NCI-H748 (cell line): ENCODE results near the gene BMS1.
"Not testable (repeated sequence)": the region's sequence is repeated elsewhere in the genome, so short reads cannot be mapped to it uniquely, and the experiment has no call there.

Experiments
- DNase-seq: peaks from one replicate; lab custom pipeline; 2025; ENCODE audit not compliant: unreplicated experiment; lab: John Stamatoyannopoulos, UW

Gene BMS1, protein sequence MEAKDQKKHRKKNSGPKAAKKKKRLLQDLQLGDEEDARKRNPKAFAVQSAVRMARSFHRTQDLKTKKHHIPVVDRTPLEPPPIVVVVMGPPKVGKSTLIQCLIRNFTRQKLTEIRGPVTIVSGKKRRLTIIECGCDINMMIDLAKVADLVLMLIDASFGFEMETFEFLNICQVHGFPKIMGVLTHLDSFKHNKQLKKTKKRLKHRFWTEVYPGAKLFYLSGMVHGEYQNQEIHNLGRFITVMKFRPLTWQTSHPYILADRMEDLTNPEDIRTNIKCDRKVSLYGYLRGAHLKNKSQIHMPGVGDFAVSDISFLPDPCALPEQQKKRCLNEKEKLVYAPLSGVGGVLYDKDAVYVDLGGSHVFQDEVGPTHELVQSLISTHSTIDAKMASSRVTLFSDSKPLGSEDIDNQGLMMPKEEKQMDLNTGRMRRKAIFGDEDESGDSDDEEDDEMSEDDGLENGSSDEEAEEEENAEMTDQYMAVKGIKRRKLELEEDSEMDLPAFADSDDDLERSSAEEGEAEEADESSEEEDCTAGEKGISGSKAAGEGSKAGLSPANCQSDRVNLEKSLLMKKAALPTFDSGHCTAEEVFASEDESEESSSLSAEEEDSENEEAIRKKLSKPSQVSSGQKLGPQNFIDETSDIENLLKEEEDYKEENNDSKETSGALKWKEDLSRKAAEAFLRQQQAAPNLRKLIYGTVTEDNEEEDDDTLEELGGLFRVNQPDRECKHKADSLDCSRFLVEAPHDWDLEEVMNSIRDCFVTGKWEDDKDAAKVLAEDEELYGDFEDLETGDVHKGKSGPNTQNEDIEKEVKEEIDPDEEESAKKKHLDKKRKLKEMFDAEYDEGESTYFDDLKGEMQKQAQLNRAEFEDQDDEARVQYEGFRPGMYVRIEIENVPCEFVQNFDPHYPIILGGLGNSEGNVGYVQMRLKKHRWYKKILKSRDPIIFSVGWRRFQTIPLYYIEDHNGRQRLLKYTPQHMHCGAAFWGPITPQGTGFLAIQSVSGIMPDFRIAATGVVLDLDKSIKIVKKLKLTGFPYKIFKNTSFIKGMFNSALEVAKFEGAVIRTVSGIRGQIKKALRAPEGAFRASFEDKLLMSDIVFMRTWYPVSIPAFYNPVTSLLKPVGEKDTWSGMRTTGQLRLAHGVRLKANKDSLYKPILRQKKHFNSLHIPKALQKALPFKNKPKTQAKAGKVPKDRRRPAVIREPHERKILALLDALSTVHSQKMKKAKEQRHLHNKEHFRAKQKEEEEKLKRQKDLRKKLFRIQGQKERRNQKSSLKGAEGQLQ

DNA sequence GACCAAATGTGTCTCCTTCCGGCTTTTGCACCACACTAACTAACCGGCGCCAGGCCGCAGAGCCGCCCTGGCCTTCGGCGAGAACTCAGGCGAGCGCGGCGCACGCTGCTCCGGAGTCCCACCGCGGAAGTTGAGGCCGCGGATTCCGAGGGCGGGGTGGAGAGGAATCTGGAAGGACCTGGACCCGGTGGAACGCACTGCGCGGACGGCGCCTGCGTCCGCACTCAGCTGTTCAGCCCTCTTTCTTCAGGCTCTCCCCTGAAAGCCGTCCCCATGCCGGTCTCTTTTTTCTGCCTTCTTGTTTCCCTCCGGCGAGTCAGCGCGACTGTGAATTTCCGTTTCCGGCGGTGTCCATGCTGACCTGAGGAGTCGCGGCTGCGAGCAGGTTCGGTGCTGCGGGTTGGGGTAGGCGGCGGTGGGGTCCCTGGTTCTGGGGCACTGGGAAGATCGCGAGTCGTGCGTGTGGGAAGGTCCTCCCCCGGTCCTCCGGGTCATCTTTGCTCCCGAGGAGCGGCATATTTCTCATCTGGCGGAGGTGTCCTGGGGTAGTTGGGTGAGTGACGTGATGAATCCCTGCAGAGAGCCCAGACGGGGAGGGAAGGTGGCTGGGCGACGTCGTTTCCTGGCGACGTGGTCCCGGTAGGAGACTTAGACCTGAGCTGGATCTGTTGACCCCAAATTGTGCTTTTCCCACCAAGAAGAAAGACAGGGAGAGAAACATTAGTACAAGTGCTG, at the start of gene BMS1:
BMS1 (plus strand) TSS at position 350 of the 735 bp plus-strand sequence. CDS start 1,600 bp downstream, outside the sequence.
- DNase-seq = peak; percentile 91

DNA sequence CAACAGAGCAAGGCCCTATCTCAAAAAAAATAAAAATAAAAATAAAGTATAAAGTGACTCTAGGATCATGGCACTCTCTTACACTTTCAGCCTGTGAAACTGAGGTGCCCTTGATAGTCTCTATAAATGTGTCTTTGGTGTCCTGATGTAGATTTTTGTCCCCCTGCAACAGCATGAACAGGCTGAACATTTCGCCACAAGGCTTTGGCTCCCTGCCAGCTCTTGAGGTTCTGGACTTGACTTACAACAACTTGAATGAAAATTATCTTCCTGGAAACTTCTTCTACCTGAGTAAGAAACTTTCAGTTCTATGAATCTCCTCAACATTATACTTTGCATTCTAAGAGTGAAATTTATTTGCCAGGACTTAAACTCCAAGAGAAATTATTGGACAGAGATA, 48.1 kb upstream of the BMS1 start:
- no peak for DNase-seq

DNA sequence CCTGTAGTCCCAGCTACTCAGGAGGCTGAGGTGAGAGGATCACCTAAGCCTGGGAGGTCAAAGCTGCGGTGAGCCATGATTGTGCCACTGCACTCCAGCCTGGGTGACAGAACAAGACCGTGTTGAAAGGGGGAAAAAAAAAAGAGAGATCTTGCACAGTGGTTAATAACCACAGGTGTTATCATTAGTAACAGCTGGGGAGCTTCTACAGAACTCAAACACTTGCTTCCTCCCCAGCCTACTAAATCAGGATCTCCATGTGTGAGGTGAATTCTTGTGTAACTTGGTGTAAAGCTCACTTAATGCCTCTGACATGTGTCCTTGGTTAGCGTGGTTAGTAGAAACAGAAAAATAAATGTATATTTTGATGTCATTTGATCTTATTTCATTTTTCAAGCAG, 43.9 kb upstream of the BMS1 start:
- DNase-seq = no peak

DNA sequence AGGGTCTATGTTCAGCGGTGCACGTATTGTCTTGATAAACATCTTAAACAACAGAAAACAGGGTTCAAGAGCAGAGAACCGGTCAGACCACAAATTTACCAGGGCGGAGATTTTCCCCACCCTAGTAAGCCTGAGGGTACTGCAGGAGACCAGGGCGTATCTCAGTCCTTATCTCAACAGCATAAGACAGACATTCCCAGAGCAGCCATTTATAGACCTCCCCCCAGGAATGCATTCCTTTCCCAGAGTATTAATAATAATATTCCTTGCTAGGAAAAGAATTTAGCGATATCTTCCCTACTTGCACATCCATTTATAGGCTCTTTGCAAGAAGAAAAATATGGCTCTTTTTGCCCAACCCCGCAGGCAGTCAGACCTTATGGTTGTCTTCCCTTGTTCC, 41.1 kb upstream of the BMS1 start:
- not testable (repeated sequence) for DNase-seq

DNA sequence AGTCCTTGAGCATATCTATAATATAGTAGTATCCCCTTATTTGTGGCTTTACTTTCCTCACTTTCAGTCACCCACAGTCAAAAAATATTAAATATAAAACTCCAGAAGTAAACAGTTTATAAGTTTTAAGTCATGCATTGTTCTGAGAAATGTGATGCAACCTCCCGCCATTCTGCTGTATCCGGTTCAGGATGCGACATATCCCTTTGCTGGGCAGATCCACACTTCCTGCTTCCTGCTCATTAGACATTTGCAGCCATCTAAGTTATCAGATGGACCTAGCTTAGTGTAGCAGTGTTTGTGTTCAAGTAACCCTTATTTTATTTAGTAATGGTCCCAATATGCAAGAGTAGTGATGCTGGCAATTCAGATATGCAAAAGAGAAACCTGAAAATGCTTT, 38.9 kb upstream of the BMS1 start:
- DNase-seq = no peak

DNA sequence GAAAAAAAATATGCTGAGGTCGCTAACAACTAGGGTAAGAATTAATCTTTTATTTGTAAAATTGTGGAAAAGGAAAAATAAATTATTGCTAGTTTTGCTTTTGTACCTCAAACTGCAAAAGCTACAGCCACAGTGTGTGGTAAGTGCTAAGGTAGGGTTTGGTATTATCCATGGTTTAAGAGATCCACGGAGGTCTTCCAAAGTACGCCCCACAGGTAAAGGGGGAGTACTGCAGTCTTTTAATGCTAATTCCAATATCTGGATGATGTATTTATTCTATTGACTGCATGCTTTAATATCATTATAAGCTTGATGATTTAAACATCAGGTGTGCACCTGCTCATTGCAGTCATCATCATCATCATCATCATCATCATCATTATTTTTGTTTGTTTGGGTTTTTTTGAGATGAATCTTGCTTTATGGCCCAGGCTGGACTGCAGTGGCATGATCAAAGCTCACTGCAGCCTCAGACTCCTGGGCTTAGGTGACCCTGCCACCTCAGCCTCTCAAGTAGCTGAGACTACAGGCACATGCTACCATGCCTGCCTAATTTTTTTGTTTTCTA, 38.4 kb upstream of the BMS1 start:
- DNase-seq = no peak

DNA sequence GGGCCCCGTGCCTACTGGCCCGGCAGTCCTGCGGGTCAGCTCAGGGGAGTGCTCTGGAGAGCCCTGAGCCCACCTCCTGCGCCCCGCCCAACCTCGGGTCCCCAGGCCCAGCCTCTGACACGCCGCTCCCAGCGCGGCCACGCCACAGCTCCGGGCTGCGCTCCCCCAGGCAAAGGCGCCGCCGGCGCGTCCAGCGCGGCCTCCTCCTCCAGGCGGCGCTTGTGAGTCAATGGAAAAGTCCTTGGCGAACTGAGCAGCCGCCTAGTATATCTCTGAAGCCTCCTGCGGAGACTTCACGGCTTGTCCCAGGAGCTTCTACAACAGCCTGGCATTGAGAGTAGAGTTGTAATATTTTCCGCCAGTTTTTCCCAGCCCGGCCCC, 29.5 kb upstream of the BMS1 start:
- DNase-seq = peak; percentile 73

DNA sequence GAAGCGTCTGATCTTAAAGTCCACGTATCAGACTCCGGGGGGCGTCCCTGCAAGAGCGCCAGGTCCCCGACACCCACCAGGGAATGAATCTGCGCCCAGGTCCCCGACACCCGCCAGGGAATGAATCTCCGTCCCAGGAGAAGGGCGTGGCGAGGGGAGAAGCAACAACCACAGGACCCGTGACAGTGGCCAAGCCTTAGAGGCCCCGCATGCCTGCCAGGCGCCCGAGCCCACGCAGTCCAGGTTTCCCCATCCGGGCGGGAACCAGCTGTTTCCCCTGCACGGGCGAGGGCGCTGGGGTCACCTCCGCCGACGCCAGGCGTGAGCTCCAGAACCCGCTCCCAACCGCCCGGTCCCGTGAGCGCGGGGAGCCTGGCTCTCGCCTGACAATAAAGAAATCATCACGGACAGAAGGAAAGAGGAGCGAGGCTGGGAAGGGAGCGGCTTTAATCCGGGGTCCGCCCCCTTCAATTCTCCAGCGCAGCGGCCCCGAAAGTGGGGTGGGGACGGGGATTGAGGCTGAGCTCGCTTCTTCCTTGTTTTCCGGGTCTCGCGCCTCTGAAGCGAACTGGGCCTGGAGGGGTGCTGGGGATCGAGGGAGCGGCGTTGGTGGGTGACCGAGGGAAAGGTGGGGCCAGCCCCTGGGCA, 29.0 kb upstream of the BMS1 start:
- DNase-seq = peak; percentile 44

DNA sequence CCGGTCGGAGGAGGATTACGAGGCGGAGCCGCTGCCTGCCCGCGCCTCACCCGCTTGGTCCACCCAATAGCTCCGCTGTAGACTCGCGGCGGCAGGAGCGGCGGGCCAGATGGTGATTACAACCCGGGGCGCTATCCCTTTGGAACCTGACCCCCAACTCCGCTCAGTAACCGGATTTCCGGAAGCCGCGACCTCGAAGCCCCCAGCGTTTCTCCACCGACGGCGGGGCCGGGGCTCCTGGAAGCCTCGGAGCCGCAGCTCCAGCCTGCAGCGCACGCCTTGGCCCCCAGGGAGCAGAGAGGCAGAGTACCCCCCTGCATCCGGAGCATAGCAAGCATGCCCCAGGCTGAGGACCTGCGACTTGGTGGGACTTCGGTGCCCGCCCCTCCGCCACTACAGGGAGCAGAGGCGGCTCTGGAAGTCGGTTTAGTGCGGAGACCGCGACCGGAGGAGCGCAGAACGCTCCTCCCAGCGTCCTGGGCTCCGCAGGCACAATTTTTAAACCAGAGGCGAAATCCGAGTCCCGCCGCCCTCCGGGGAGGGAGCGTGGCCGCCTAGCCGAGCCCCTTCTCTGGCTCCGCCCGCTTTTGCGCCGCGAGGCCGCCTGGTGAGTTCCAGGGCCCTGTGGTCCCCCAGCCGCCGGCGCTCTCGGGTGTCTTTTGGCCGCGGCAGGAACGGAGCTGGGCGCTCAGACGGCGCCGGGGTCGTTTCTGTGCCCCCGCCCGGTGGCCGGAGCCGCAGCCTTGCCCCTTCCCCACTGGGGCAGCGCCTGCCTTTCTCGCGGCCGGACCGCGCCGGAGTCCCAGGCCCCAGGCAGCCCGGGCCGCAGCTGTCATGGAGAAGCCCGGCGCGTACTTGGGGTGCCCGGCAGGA, 28.2 kb upstream of the BMS1 start:
- DNase-seq = peak; percentile 44

DNA sequence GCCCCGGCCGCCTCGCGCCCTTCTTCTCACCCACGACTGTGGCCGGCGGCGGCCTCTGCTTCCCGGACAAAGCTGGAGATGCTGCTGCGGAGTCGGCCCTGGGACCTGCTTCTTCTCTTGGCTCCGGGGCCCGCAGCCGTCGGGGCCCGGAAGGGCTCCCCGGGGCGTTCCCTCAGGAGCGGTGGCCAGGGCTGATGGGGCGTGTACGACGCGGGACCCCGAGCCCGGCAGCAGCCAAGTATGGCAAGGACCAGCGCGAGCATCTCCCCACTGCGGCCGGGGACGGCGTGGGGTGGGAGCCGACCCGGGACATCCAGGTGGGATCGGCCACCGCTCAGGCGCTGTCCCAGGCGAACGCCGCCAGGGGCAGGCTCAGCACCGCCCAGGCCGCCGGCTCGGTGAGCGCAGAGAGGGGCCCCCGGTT, 27.6 kb upstream of the BMS1 start:
- no peak for DNase-seq

DNA sequence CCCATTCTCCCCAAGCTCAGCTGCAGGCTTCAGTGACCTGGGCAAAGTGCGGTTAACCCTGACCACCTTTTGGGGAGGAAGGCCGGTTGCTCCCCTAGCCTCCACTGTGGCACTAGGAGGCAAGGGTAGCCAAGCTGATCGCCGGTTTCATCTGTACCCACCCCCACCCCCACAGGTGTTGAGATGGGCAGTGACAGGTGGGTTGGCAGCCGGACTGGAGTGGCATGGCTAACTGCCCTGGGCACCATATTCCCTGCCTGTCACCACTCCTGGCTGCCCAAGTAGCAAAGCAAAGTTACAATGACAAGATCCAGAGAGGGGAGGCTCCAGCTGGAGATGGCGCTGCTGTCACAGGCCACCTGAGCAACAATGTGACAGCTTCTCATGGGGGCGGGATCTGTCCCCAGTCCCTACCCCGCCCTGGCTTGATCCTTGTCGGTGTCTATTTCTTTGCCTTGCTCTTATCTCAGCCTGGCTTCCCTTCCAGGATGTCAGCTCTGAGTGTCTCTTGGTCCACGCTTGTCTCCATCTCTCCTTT, 27.0 kb upstream of the BMS1 start:
- DNase-seq = peak; percentile 2

DNA sequence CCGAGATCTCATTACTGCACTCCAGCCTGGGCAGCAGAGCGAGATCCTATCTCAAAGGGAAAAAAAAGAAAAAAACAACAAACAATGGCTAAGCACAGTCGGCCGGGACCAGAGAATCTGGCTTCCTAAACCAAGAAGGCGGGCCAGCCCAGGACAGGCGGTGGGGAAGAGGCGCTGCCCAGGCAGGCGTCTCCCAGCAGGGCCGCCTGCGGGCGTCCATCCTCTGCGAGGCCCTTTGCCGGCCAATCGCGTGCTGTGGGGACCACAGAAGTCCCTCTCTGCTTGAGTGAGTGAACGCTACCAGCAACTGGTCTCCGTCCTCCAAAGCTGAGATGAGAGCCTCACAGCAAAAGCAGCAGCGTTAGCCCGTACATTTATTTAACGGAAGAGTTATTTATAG, 14.7 kb upstream of the BMS1 start:
- DNase-seq = no peak

DNA sequence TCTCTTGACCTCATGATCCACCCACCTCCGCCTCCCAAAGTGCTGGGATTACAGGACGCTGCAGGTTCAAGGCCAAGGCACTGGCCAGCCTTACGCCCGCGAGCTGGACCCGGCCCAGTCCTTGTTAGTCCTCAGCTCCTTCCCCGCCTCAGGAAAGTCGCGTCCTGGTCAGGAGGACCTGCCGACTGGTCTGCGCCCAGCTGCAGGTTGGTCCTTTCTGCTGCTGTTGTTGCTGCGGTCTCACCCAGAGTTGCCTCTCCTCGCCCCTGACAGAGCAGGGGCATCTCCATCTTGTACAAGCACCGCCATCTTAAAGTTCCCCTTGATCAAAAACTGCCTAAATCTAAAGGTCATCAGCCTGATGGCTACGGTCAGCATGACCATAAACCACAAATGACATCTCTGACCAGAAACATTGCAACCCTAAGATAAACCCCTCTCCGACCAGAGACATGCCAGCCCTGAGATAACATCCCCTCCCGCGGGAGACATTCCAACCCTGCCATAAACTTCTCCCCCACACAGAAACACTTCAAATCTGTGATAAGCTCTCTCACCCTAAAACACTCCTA, 13.9 kb upstream of the BMS1 start:
- DNase-seq = no peak

DNA sequence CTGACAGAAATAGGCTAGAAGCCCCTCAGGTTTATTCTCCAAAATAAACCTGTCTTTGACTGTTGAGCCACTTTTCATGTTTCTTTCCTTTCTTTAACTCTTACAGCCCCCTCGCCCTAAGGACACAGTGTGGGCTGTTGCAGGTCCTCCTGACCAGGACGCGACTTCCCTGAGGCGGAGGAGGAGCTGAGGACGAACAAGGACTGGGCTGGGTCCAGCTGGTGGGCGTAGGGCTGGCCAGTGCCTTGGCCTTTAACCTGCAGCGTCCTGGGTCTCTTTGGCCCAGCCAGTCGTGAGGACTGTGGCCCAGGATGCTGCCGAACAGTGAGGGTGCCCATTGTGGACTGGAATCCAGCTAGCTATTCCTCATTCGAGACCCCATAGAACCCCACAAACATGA, 13.4 kb upstream of the BMS1 start:
- no peak for DNase-seq

DNA sequence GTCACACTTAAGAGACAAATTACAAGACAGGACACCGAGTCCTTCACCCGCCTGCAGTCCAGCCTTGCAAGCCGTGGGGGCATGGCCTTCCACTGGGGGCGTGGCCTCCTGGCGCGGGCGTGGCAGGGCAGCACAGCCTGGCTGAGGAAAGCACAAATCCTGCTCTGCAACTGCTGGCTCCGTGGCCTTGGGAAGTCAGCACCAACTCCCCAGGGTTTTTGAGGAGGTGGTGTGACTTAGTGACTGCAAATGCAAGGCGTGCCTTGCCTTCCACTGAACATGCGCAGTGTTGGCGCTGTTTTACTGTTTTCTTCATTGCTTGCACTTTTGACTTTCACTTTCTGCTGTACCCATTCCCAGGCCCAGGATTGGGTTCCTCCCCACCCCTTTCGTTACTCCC, 12.9 kb upstream of the BMS1 start:
- peak; percentile 18 for DNase-seq

DNA sequence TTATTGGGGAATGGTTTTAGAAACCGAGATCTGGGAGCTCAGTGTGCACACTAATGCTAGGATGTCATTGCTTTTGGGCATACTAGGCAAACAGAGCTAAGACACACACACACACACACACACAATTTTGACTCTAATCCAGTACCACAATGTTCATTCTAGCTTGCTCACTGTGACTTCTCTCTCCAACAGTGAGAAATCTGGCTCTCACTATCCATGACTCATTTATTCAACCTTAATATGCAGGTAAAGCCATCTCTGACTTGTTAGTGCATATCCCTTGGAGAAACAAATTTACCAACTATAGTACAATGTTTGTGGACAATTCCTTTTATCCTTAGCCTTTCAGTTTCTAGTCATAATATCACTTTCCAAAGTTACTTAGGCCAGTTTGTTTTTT, 5.9 kb upstream of the BMS1 start:
- no peak for DNase-seq

DNA sequence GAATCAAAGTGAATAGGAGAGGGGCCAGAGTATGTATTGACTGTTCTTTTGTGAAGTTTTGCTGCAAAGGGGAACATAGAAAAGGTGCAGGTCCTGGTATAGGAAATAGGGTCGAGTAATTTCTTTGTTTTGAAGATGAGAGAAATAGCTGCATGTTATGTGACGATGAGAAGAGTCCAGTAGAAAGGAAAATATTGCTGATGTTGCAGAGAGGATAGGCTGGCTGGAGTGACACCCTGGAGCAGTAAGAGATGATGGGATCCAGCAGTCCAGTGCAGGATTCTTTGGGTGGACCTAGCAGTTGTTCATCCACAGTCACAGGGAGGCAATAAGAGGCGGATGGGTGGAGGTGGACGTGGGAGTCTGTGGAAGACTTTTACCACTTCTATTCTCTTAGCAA, 2.1 kb upstream of the BMS1 start:
- DNase-seq = no peak

DNA sequence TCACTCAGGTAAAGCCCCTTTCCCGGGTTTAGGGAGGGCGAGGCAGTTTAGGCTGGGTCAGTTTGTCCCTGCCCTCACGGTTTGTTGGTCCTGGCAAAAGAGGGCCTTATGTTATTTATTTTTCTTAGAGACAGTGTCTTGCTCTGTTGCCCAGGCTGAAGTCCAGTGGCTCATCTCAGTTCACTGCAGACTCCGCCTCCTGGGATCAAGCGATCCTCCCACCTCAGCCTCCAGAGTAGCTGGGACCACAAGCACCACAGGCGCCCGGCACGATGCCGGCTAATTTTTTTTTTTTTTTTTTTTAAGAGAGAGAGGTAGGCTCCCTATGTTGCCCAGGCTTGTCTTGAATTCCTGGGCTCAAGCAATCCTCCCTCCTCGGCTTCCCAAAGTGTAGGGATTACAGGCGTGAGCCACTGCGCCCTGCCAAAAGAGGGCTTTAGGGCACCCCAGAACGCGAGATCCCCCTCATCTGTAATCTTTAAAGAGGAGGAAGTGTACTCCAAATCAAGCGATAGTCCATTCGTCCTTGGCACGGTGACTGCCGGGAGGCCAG, 626 bp upstream of the BMS1 start:
- DNase-seq = peak; percentile 13
